HL-60 (cell line): ENCODE data around the gene NDUFV1.

Source experiments
- DNase-seq, 2 experiments: peaks; one replicate each; pipeline ENCODE4 v3.0.0-alpha.2; 2010 to 2020; ENCODE audit warnings: low read depth in 1 of 2, low spot score in 1 of 2
- H3K27ac ChIP-seq: fragments of 250-450 bp; sonication (Bioruptor Pico); replicated peaks from 2 replicates; pipeline ENCODE4 v1.5.1; 2020; ENCODE audit warnings: mild to moderate bottlenecking, moderate library complexity
- H3K27me3 ChIP-seq: fragments of 250-450 bp; sonication (Bioruptor Pico); 2 replicates; pipeline ENCODE4 v1.5.1; 2021; ENCODE audit warnings: mild to moderate bottlenecking, moderate library complexity; ENCODE audit not compliant: insufficient read depth, poor library complexity, severe bottlenecking
- H3K4me3 ChIP-seq: replicated peaks from 2 replicates; pipeline ENCODE4 v1.5.1; 2011; ENCODE audit warnings: mild to moderate bottlenecking, control low read depth, low read length; ENCODE audit not compliant: insufficient read depth
- CTCF ChIP-seq: IDR thresholded peaks from one replicate; pipeline ENCODE4 v1.5.1; 2011; ENCODE audit warnings: low read length, control low read depth, inconsistent platforms; ENCODE audit not compliant: insufficient read depth
- GABPA ChIP-seq: IDR thresholded peaks from 2 replicates; pipeline ENCODE4 v1.6.1; 2012; ENCODE audit warnings: low read depth
- POLR2AphosphoS5 ChIP-seq: IDR thresholded peaks from 2 replicates; pipeline ENCODE4 v1.6.1; 2012; ENCODE audit warnings: low read depth
- REST ChIP-seq: IDR thresholded peaks from 2 replicates; pipeline ENCODE4 v1.6.1; 2012; ENCODE audit warnings: low read depth; ENCODE audit not compliant: insufficient replicate concordance
- SPI1 ChIP-seq: IDR thresholded peaks from 2 replicates; pipeline ENCODE4 v1.6.1; 2012; ENCODE audit warnings: low read depth, mild to moderate bottlenecking, borderline replicate concordance

The NDUFV1 gene

GRCh38 chr11:67584205-67584880 lies 22.4 kb upstream of the NDUFV1 start:
- peak; percentile 84 to 95 for DNase-seq
- TF ChIP-seq SPI1 (peak; percentile 27; the same call in 1 of the 2 replicates), GABPA (no peak)
- H3K4me3 ChIP-seq: peak overlapping the region; percentile 55
- H3K27ac ChIP-seq: peak overlapping the region; percentile 82
- H3K27me3 ChIP-seq: no peaks in the 10 kb centered on the region

GRCh38 chr11:67584881-67585873 lies 21.6 kb upstream of the NDUFV1 start:
- TF ChIP-seq GABPA (no peak), SPI1 (no peak), CTCF (no peak), REST (no peak)
- Histone ChIP-seq H3K27ac (no peak overlapping the region; the same call in 1 of the 2 replicates), H3K27me3 (no peaks in the 10 kb centered on the region), H3K4me3 (peak overlapping the region; percentile 55; the same call in 1 of the 2 replicates)
- no peak for DNase-seq

GRCh38 chr11:67585911-67586310 lies 20.8 kb upstream of the NDUFV1 start:
- H3K4me3 ChIP-seq: no peak overlapping the region
- H3K27me3 ChIP-seq: no peaks in the 10 kb centered on the region
- no peak overlapping the region for H3K27ac ChIP-seq
- no peak for TF ChIP-seq REST
- no peak for TF ChIP-seq POLR2AphosphoS5
- no peak for TF ChIP-seq SPI1
- no peak for TF ChIP-seq GABPA
- no peak for TF ChIP-seq CTCF
- DNase-seq: no peak
